GM12874 (cell line): ENCODE results near the gene ZBTB4.

Source experiments
- CTCF ChIP-seq: IDR thresholded peaks from 2 replicates; pipeline ENCODE4 v1.5.1; 2011; ENCODE audit warnings: low read depth, mild to moderate bottlenecking, control low read depth, low read length, moderate library complexity; ENCODE audit not compliant: insufficient read depth

ZBTB4 gene

DNA sequence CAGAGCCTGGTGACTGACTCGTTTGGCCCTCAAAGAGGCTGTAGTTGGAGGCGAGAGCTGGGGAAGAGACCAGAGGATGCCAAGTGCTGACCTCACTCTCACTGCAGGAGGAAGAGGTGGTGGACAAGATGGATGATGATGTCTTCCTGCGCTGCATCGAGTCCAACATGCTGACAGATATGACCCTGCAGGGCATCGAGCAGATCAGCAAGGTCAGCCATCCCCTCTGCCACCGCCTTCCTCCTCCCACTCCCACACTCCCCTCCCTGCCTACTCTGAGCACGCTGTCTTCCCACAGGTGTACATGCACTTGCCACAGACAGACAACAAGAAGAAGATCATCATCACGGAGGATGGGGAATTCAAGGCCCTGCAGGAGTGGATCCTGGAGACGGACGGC lies 31.7 kb upstream of the ZBTB4 start:
- no peak for TF ChIP-seq CTCF

- no peak for TF ChIP-seq CTCF
These were observed 30.5 kb upstream of the ZBTB4 start for GRCh38 chr17:7509937-7510336.

DNA sequence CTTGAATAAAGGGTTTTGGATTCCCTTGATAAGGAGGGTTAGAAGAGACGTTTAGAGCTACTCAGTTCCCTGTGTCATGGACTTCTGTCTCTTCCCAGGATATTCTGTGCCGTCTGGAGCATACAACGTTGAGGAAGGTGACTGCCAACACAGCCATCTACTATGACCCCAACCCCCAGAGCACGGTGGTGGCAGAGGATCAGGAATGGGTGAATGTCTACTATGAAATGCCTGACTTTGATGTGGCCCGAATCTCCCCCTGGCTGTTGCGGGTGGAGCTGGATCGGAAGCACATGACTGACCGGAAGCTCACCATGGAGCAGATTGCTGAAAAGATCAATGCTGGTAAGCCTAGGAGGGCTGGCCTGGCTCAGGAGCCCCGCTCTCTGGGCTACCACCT lies 29.4 kb upstream of the ZBTB4 start:
- TF ChIP-seq CTCF = no peak

DNA sequence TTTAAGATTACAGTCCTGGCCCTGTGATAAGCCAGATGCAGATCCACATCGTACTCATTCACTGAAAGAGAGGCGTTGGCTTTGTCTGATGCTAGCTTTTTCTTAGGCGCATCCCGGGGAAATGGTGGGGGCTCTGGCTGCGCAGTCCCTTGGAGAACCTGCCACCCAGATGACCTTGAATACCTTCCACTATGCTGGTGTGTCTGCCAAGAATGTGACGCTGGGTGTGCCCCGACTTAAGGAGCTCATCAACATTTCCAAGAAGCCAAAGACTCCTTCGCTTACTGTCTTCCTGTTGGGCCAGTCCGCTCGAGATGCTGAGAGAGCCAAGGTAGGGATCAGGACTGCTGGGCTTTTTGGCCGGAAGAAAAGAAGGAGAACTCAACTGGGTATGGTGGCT lies 28.7 kb upstream of the ZBTB4 start:
- TF ChIP-seq CTCF = no peak

- TF ChIP-seq CTCF = no peak
These were observed 24.1 kb upstream of the ZBTB4 start for GRCh38 chr17:7503521-7503920.

GRCh38 chr17:7502987-7503386 lies 23.6 kb upstream of the ZBTB4 start:
- peak; percentile 39; the same call in 1 of the 2 replicates for TF ChIP-seq CTCF

DNA sequence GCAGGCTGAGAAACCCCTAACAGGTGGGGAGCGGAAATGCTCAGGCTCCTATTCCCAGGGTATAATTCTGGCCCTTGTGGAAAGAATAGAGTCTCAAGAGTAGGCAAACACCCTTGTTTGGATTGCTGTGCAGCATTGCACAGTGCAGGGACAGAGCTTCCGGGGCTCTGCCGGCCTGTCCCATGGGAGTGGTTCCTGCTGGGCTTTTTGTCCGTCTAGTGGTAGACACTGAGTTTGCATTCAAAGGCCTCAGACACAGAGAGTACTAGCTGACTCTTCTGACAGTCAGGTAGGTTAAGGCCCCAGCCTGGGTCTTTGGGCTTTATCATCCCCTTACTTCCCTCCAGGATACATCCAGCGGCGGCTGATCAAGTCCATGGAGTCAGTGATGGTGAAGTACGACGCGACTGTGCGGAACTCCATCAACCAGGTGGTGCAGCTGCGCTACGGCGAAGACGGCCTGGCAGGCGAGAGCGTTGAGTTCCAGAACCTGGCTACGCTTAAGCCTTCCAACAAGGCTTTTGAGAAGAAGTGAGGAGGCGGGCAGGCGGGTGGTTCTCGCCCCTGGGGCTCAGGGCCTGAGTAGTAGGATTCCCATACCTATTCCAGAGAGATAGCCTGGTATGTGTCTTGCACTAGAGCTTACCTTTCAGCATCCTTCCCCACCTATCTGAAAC lies 22.9 kb upstream of the ZBTB4 start:
- TF ChIP-seq CTCF = no peak
